Transverse colon (tissue), 4 donors: Measurements from ENCODE around the gene POC1A. TPM values are rescaled to one million over a fixed set of nuclear protein-coding genes. Genes with fewer than 3 reads are reported as not detected.

Experiments
- DNase-seq: peaks from one replicate; pipeline ENCODE4 v3.0.0-alpha.2; 2019
- H3K27ac ChIP-seq, 4 donors: fragments of 200-600 bp; sonication (generic); 2 replicates each; pipeline ENCODE4 v1.5.1; 2016 to 2018; ENCODE audit warnings: inconsistent platforms in 4 of 4
- H3K27me3 ChIP-seq: fragments of 200-600 bp; sonication (generic); 2 replicates; pipeline ENCODE4 v1.5.1; 2017; ENCODE audit warnings: inconsistent platforms
- H3K36me3 ChIP-seq, 4 donors: fragments of 200-600 bp; sonication (generic); 2 replicates each; pipeline ENCODE4 v1.5.1; 2017 to 2019; ENCODE audit warnings: inconsistent platforms in 4 of 4
- H3K4me1 ChIP-seq, 4 donors: fragments of 200-600 bp; sonication (generic); 2 replicates each; pipeline ENCODE4 v1.5.1; 2017 to 2020; ENCODE audit warnings: inconsistent platforms in 4 of 4
- H3K4me3 ChIP-seq, 4 donors: fragments of 200-600 bp; sonication (generic); 1 replicate in 1 of 4; 2 replicates in 3 of 4; pipeline versions ENCODE4 v1.5.1 to v1.6.1; 2017 to 2019; ENCODE audit warnings: inconsistent platforms in 4 of 4
- H3K9me3 ChIP-seq, 2 donors: fragments of 200-600 bp; sonication (generic); 2 replicates each; pipeline ENCODE4 v1.5.1; 2017 to 2019; ENCODE audit warnings: inconsistent platforms in 2 of 2
- CTCF ChIP-seq, 5 experiments: fragments of 200-600 bp in 3 of 5; fragments of 450-650 bp in 2 of 5; sonication (generic) in 3 of 5; IDR thresholded peaks; 1 replicate in 2 of 5; 2 replicates in 3 of 5; pipeline ENCODE4 v1.5.1; 2016 to 2017; ENCODE audit warnings: antibody characterized with exemption in 5 of 5, inconsistent platforms in 3 of 5, mild to moderate bottlenecking in 2 of 5, moderate library complexity in 1 of 5
- EP300 ChIP-seq: sonication (generic); formaldehyde crosslinking; IDR thresholded peaks from one replicate; pipeline ENCODE4 v1.6.1; 2017; ENCODE audit warnings: antibody characterized with exemption, low read depth
- POLR2A ChIP-seq: fragments of 450-650 bp; IDR thresholded peaks from one replicate; pipeline ENCODE4 v1.6.1; 2016; ENCODE audit warnings: antibody characterized with exemption, mild to moderate bottlenecking, moderate library complexity
- POLR2AphosphoS5 ChIP-seq, 3 donors: sonication (generic); formaldehyde crosslinking; IDR thresholded peaks; one replicate each; pipeline ENCODE4 v1.6.1; 2016; ENCODE audit warnings: antibody characterized with exemption in 3 of 3
- WGBS, 2 donors: methylation state at CpG; one replicate each; pipeline ENCODE4 v1.1.5; 2018; ENCODE audit warnings: low coverage in 1 of 2; 5-methylcytosine and 5-hydroxymethylcytosine counted together
- in situ Hi-C, 4 donors: fragments of 200-750 bp; cut with MboI; loops; one replicate each; pipeline versions ENCODE4 v1.15.0 to v1.15.1; 2017; ENCODE audit warnings: low sequenced_read_pairs in 3 of 4, low pct_ligation_motif_present in 1 of 4, low pct_unique_long_range_greater_than_20kb in 1 of 4
- intact Hi-C: fragments of 100-400 bp; cut with DNase I; formaldehyde crosslinking; loops from one replicate; pipeline ENCODE4 v1.15.1; 2023; ENCODE audit warnings: low total_unique reads
- total RNA-seq, 4 donors: library from RNA; depleted of rRNA; stranded (reverse); fragments of >200 nt; gene quantifications; one replicate each; pipeline ENCODE4 v1.1.0, GENCODE V29; 2016

The POC1A gene
- total RNA-seq, 4 donors from 2014 or later, result 0.80 to 3.1 (median 2.2) TPM; not detected in 1

GRCh38 chr3:52183786-52184445 is 29.7 kb upstream of the POC1A start:
- H3K9me3 ChIP-seq, result no peaks in the 10 kb centered on the region
- intact Hi-C loops, result no loop called here
- H3K27ac ChIP-seq, result no peak overlapping the region
- H3K4me1 ChIP-seq, result no peaks in the 10 kb centered on the region
- no peaks in the 10 kb centered on the region for H3K27me3 ChIP-seq
- no peak for DNase-seq
- no peak overlapping the region for H3K4me3 ChIP-seq
- in situ Hi-C loops, result no loop called here
- 82 to 83% methylated on average over 2 to 7 of the region's 7 CpGs for WGBS, 2 donors
- H3K36me3 ChIP-seq, result no peaks in the 10 kb centered on the region
- TF ChIP-seq POLR2A (no peak), EP300 (no peak), CTCF (IDR thresholded peaks at IDR 0.05) (no peak), POLR2AphosphoS5 (IDR thresholded peaks at IDR 0.05) (no peak)

- no peak overlapping the region for H3K4me3 ChIP-seq
- in situ Hi-C loops, result no loop called here
- no peak for DNase-seq
- H3K9me3 ChIP-seq, result no peaks in the 10 kb centered on the region
- no peaks in the 10 kb centered on the region for H3K4me1 ChIP-seq
- intact Hi-C loops, result no loop called here
- no peaks in the 10 kb centered on the region for H3K36me3 ChIP-seq
- no peak for TF ChIP-seq CTCF (IDR thresholded peaks at IDR 0.05)
- no peaks in the 10 kb centered on the region for H3K27me3 ChIP-seq
- H3K27ac ChIP-seq, result no peak overlapping the region
- 91% methylated on average over 4 of the region's 4 CpGs; no CpG with 5 or more reads in 1 of the 2 donors for WGBS, 2 donors
Observed at GRCh38 chr3:52182691-52183090, 28.5 kb upstream of the POC1A start.

GRCh38 chr3:52182196-52182595 is 28.0 kb upstream of the POC1A start:
- intact Hi-C loops (no loop called here), in situ Hi-C loops (no loop called here)
- Histone ChIP-seq H3K36me3 (no peaks in the 10 kb centered on the region), H3K27me3 (no peaks in the 10 kb centered on the region), H3K4me3 (no peak overlapping the region), H3K9me3 (no peaks in the 10 kb centered on the region), H3K4me1 (no peaks in the 10 kb centered on the region), H3K27ac (no peak overlapping the region)
- WGBS, 2 donors, result 86 to 100% methylated on average over 1 to 4 of the region's 5 CpGs
- DNase-seq, result peak; percentile 27
- no peak for TF ChIP-seq EP300
- TF ChIP-seq POLR2A, result no peak
- TF ChIP-seq POLR2AphosphoS5 (IDR thresholded peaks at IDR 0.05), result no peak
- no peak for TF ChIP-seq CTCF (IDR thresholded peaks at IDR 0.05)

GRCh38 chr3:52181543-52181942 is 27.3 kb upstream of the POC1A start:
- Histone ChIP-seq H3K4me3 (no peak overlapping the region), H3K27ac (no peak overlapping the region), H3K4me1 (no peaks in the 10 kb centered on the region), H3K9me3 (no peaks in the 10 kb centered on the region), H3K36me3 (no peaks in the 10 kb centered on the region), H3K27me3 (no peaks in the 10 kb centered on the region)
- in situ Hi-C loops, result no loop called here
- WGBS, 2 donors, result 75% methylated on average over 4 of the region's 4 CpGs; no CpG with 5 or more reads in 1 of the 2 donors
- no peak for DNase-seq
- TF ChIP-seq POLR2A (no peak), CTCF (IDR thresholded peaks at IDR 0.05) (no peak), EP300 (no peak), POLR2AphosphoS5 (IDR thresholded peaks at IDR 0.05) (no peak)
- intact Hi-C loops, result no loop called here
